ENCODE results near the gene KCNJ12. TPM values are rescaled to one million over a fixed set of nuclear protein-coding genes. Genes with fewer than 3 reads are reported as not detected.
"Not testable (repeated sequence)": the region's sequence is repeated elsewhere in the genome, so short reads cannot be mapped to it uniquely, and the experiment has no call there.

KCNJ12 gene
- total RNA-seq, 1 experiment from 2014 or later = 1.2 TPM

- Histone ChIP-seq H3K36me3 (ENCODE audit: insufficient read depth, low read length, poor library complexity, severe bottlenecking) (no peaks in the 10 kb centered on the region), H3K27me3 (replicated peaks; ENCODE audit: insufficient read depth, low read depth, low read length, poor library complexity) (no peaks in the 10 kb centered on the region), H3K27ac (ENCODE audit: low read depth, low read length, poor library complexity, severe bottlenecking) (no peak overlapping the region), H3K9me3 (ENCODE audit: low read depth, low read length, poor library complexity, severe bottlenecking) (no peaks in the 10 kb centered on the region), H3K4me3 (ENCODE audit: low read depth, low read length, poor library complexity, severe bottlenecking) (no peak overlapping the region), H3K4me1 (ENCODE audit: insufficient read depth, low read length, poor library complexity, severe bottlenecking) (no peaks in the 10 kb centered on the region)
- ChIA-PET CTCF (no interaction called here), POLR2A (ENCODE audit: low non-redundant PET) (no interaction called here)
- intact Hi-C loops (cut with micrococcal nuclease; ENCODE audit: unreplicated experiment) = no loop called here
- TF ChIP-seq EZH2 (IDR thresholded peaks at IDR 0.05; ENCODE audit: borderline replicate concordance, low read depth, low read length, poor library complexity, severe bottlenecking) = no peak
- TF ChIP-seq CTCF (conservative IDR thresholded peaks at IDR 0.05; ENCODE audit: low read depth, low read length) = no peak
- no TSS peak for BruUV-seq (replicated peaks)
- DNase-seq (ENCODE audit: low spot score) = no peak
Observed at GRCh38 chr17:21418446-21419298, 42.5 kb downstream of the KCNJ12 start.

GRCh38 chr17:21419299-21420239 lies 43.4 kb downstream of the KCNJ12 start:
- ChIA-PET CTCF (no interaction called here), POLR2A (ENCODE audit: low non-redundant PET) (no interaction called here)
- no peak for DNase-seq (ENCODE audit: low spot score)
- H3K9me3 ChIP-seq (ENCODE audit: low read depth, low read length, poor library complexity, severe bottlenecking) = no peaks in the 10 kb centered on the region
- H3K36me3 ChIP-seq (ENCODE audit: insufficient read depth, low read length, poor library complexity, severe bottlenecking) = no peaks in the 10 kb centered on the region
- BruUV-seq (replicated peaks) = no TSS peak
- intact Hi-C loops (cut with micrococcal nuclease; ENCODE audit: unreplicated experiment) = no loop called here
- TF ChIP-seq EZH2 (IDR thresholded peaks at IDR 0.05; ENCODE audit: borderline replicate concordance, low read depth, low read length, poor library complexity, severe bottlenecking) (no peak), CTCF (conservative IDR thresholded peaks at IDR 0.05; ENCODE audit: low read depth, low read length) (no peak)
- no peak overlapping the region for H3K27ac ChIP-seq (ENCODE audit: low read depth, low read length, poor library complexity, severe bottlenecking)
- no peaks in the 10 kb centered on the region for H3K27me3 ChIP-seq (replicated peaks; ENCODE audit: insufficient read depth, low read depth, low read length, poor library complexity)
- no peak overlapping the region for H3K4me3 ChIP-seq (ENCODE audit: low read depth, low read length, poor library complexity, severe bottlenecking)
- H3K4me1 ChIP-seq (ENCODE audit: insufficient read depth, low read length, poor library complexity, severe bottlenecking) = no peaks in the 10 kb centered on the region

- H3K4me1 ChIP-seq (ENCODE audit: insufficient read depth, low read length, poor library complexity, severe bottlenecking); H3K27ac ChIP-seq (ENCODE audit: low read depth, low read length, poor library complexity, severe bottlenecking); DNase-seq (ENCODE audit: low spot score); H3K9me3 ChIP-seq (ENCODE audit: low read depth, low read length, poor library complexity, severe bottlenecking); POLR2A ChIA-PET (ENCODE audit: low non-redundant PET); CTCF ChIA-PET; H3K27me3 ChIP-seq (replicated peaks; ENCODE audit: insufficient read depth, low read depth, low read length, poor library complexity); H3K4me3 ChIP-seq (ENCODE audit: low read depth, low read length, poor library complexity, severe bottlenecking); BruUV-seq (replicated peaks); H3K36me3 ChIP-seq (ENCODE audit: insufficient read depth, low read length, poor library complexity, severe bottlenecking); intact Hi-C loops (cut with micrococcal nuclease; ENCODE audit: unreplicated experiment): not testable (repeated sequence)
Observed at GRCh38 chr17:21420503-21421090, 44.4 kb downstream of the KCNJ12 start.

GRCh38 chr17:21421421-21422310 lies 45.5 kb downstream of the KCNJ12 start:
- H3K27ac ChIP-seq (ENCODE audit: low read depth, low read length, poor library complexity, severe bottlenecking); H3K4me3 ChIP-seq (ENCODE audit: low read depth, low read length, poor library complexity, severe bottlenecking); CTCF ChIA-PET; H3K36me3 ChIP-seq (ENCODE audit: insufficient read depth, low read length, poor library complexity, severe bottlenecking); H3K4me1 ChIP-seq (ENCODE audit: insufficient read depth, low read length, poor library complexity, severe bottlenecking); BruUV-seq (replicated peaks); H3K27me3 ChIP-seq (replicated peaks; ENCODE audit: insufficient read depth, low read depth, low read length, poor library complexity); DNase-seq (ENCODE audit: low spot score); intact Hi-C loops (cut with micrococcal nuclease; ENCODE audit: unreplicated experiment); POLR2A ChIA-PET (ENCODE audit: low non-redundant PET); H3K9me3 ChIP-seq (ENCODE audit: low read depth, low read length, poor library complexity, severe bottlenecking): not testable (repeated sequence)
